Pancreas (tissue), 10 donors: Measurements from ENCODE around the gene CEP164. TPM values are rescaled to one million over a fixed set of nuclear protein-coding genes. Genes with fewer than 3 reads are reported as not detected.

Source experiments
- ATAC-seq, 4 donors: fragments of 200-7000 bp; cut with Tn5 transposase; one replicate each; pipeline versions ENCODE4 v1.8.0 to v1.9.1; 2020; ENCODE audit warnings: mild to moderate bottlenecking in 4 of 4, moderate library complexity in 4 of 4
- DNase-seq, 6 donors: peaks; one replicate each; pipeline ENCODE4 v3.0.0-alpha.2; 2020
- FAIRE-seq: peaks from 2 replicates; lab custom pipeline; 2012; peaks lifted over from hg19 to GRCh38; lab: Jason Lieb, UNC
- H3K27ac ChIP-seq, 4 donors: fragments of 200-600 bp; sonication (generic); 1 replicate in 3 of 4; 2 replicates in 1 of 4; pipeline versions ENCODE4 v1.5.0 to v1.8.0; 2020
- H3K27me3 ChIP-seq, 4 donors: fragments of 200-600 bp; one replicate each; pipeline ENCODE4 v1.8.0; 2021
- H3K36me3 ChIP-seq, 3 donors: fragments of 200-600 bp; sonication (generic) in 1 of 3; one replicate each; pipeline versions ENCODE4 v1.5.0 to v1.8.0; 2020 to 2021
- H3K4me1 ChIP-seq, 3 donors: fragments of 200-600 bp; one replicate each; pipeline ENCODE4 v1.8.0; 2021
- H3K4me3 ChIP-seq, 4 donors: fragments of 200-600 bp; sonication (generic) in 2 of 4; one replicate each; pipeline versions ENCODE4 v1.5.0 to v1.8.0; 2020 to 2021
- H3K9me3 ChIP-seq, 4 donors: fragments of 200-600 bp; one replicate each; pipeline ENCODE4 v1.8.0; 2021
- WGBS, 2 donors: extraction: QIAGEN DNeasy Blood & Tissue Kit; methylation state at CpG; one replicate each; pipeline ENCODE4 v1.1.7; 2013; 5-methylcytosine and 5-hydroxymethylcytosine counted together
- intact Hi-C, 3 donors: fragments of 100-400 bp; cut with DNase I; formaldehyde crosslinking; loops; one replicate each; pipeline versions ENCODE4 v1.11.1 to v1.14.2; 2022
- polyA plus RNA-seq, 2 donors: library from polyadenylated mRNA; stranded (reverse); fragments of 200-250 nt; gene quantifications; one replicate each; pipeline ENCODE4 v1.2.3, GENCODE V29; 2013
- total RNA-seq, 6 donors: library from RNA; stranded (reverse); fragmentation: NEBNext Ultra II Directional in 4 of 6; extraction: Animal tissue kit (Norgen Biotek cat#: 25700) in 4 of 6; gene quantifications; one replicate each; pipeline versions ENCODE4 v1.2.1 to v1.2.4, GENCODE V29; 2021 to 2023
- TF ChIP-seq, protein P1 (sequence below), 4 donors: fragments of 200-600 bp; sonication (generic) in 3 of 4; IDR thresholded peaks; one replicate each; pipeline versions ENCODE4 v1.5.0 to v1.8.0; 2021; ENCODE audit warnings: antibody characterized with exemption in 4 of 4
- donor health status: healthy with polysubstance abuse.
- donor health status: DM: no; HTN: no; CAD: no; lungs with moderate emphysema.
- donor health status: DM: no; HTN: no; CAD: no.
- donor health status: control.
- donor health status: control.
- donor health status: Bipolar disorder and iron deficiency.
- donor health status: DM: yes; HTN: yes; CAD: no.
- donor health status: DM: no; HTN: no; CAD: no.
- donor health status: DM: no; HTN: no; CAD: no.
- donor health status: DM: yes; HTN: yes; CAD: no.

Gene CEP164
- total and polyA plus RNA-seq, 8 donors: 12.9 to 56.3 (median 26.0) TPM

DNA sequence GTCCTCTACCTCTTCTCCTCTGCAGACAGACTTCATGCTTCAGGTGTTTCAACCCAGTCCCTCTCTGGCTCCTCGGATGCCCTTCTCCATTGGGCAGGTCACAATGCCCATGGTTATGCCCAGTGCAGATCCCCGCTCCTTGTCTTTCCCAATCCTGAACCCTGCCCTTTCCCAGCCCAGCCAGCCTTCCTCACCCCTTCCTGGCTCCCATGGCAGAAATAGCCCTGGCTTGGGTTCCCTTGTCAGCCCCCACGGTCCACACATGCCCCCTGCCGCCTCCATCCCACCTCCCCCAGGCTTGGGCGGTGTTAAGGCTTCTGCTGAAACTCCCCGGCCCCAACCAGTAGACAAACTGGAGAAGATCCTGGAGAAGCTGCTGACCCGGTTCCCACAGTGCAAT, 45.8 kb upstream of the CEP164 start:
- Histone ChIP-seq H3K4me1 (peaks cover 0 to 9% (median 9%) of the 10 kb centered on the region in 3 donors), H3K9me3 (no peaks in the 10 kb centered on the region), H3K27ac (no peak overlapping the region), H3K27me3 (no peaks in the 10 kb centered on the region), H3K36me3 (no peaks in the 10 kb centered on the region), H3K4me3 (no peak overlapping the region)
- FAIRE-seq (no peak), ATAC-seq (no peak), DNase-seq (no peak)
- intact Hi-C loops: no loop called here
- TF ChIP-seq, protein P1, sequence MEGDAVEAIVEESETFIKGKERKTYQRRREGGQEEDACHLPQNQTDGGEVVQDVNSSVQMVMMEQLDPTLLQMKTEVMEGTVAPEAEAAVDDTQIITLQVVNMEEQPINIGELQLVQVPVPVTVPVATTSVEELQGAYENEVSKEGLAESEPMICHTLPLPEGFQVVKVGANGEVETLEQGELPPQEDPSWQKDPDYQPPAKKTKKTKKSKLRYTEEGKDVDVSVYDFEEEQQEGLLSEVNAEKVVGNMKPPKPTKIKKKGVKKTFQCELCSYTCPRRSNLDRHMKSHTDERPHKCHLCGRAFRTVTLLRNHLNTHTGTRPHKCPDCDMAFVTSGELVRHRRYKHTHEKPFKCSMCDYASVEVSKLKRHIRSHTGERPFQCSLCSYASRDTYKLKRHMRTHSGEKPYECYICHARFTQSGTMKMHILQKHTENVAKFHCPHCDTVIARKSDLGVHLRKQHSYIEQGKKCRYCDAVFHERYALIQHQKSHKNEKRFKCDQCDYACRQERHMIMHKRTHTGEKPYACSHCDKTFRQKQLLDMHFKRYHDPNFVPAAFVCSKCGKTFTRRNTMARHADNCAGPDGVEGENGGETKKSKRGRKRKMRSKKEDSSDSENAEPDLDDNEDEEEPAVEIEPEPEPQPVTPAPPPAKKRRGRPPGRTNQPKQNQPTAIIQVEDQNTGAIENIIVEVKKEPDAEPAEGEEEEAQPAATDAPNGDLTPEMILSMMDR (IDR thresholded peaks at IDR 0.05): no peak
- WGBS, 2 donors: 93 to 94% methylated on average over 7 of the region's 7 CpGs

DNA sequence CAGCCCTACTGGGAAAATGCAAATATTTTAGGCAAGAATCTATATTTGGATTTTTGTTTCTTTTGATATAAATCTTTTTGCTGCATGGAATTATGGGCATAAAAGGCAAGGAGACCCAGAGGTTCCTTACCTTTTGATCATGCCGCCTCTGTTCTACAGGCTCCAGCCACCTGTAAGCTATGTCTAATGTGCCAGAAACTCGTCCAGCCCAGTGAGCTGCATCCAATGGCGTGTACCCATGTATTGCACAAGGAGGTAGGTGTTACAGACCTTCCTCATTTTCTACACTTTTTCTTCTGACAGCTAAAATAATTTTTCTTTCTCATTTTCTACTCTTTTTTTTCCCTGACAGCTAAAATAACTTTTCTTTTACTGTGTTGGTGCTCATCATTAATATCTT, 44.7 kb upstream of the CEP164 start:
- ATAC-seq (peak; percentile 75 to 87 (median 82)), DNase-seq (peak in 4 of 6 donors; percentile 54 to 69 (median 60)), FAIRE-seq (no peak)
- H3K27ac ChIP-seq: peak overlapping the region in 1 of 4 donors; percentile 13
- no peaks in the 10 kb centered on the region for H3K9me3 ChIP-seq
- no peaks in the 10 kb centered on the region for H3K36me3 ChIP-seq
- no peaks in the 10 kb centered on the region for H3K27me3 ChIP-seq
- no peak overlapping the region for H3K4me3 ChIP-seq
- TF ChIP-seq, protein P1 (IDR thresholded peaks at IDR 0.05): no peak
- intact Hi-C loops: no loop called here
- peaks cover 0 to 14% (median 9%) of the 10 kb centered on the region in 3 donors for H3K4me1 ChIP-seq
- 48 to 55% methylated on average over 3 of the region's 3 CpGs for WGBS, 2 donors

GRCh38 chr11:117284053-117284452, 43.6 kb upstream of the CEP164 start:
- ATAC-seq (no peak), FAIRE-seq (no peak), DNase-seq (no peak)
- no peak overlapping the region for H3K27ac ChIP-seq
- no peak overlapping the region for H3K4me3 ChIP-seq
- no peaks in the 10 kb centered on the region for H3K9me3 ChIP-seq
- 58 to 67% methylated on average over 2 of the region's 2 CpGs for WGBS, 2 donors
- intact Hi-C loops: no loop called here
- no peaks in the 10 kb centered on the region for H3K27me3 ChIP-seq
- TF ChIP-seq, protein P1 (IDR thresholded peaks at IDR 0.05): no peak
- peaks cover 0 to 2% (median under 1%) of the 10 kb centered on the region in 3 donors for H3K36me3 ChIP-seq
- peaks cover 7 to 19% (median 9%) of the 10 kb centered on the region in 3 donors for H3K4me1 ChIP-seq

GRCh38 chr11:117286588-117286987, 41.1 kb upstream of the CEP164 start:
- peak overlapping the region in 1 of 4 donors; percentile 5 for H3K27ac ChIP-seq
- no peak overlapping the region for H3K4me3 ChIP-seq
- H3K36me3 ChIP-seq: peaks cover 0 to 9% (median 6%) of the 10 kb centered on the region in 3 donors
- no peak for ATAC-seq
- TF ChIP-seq, protein P1 (IDR thresholded peaks at IDR 0.05): no peak
- no peaks in the 10 kb centered on the region for H3K9me3 ChIP-seq
- DNase-seq: no peak
- no peak for FAIRE-seq
- 36 to 39% methylated on average over 2 of the region's 2 CpGs for WGBS, 2 donors
- peaks cover 15 to 34% (median 23%) of the 10 kb centered on the region in 3 donors for H3K4me1 ChIP-seq
- no peaks in the 10 kb centered on the region for H3K27me3 ChIP-seq
- intact Hi-C loops: no loop called here

GRCh38 chr11:117287668-117288067, 40.0 kb upstream of the CEP164 start:
- Histone ChIP-seq H3K27me3 (no peaks in the 10 kb centered on the region), H3K4me1 (peaks cover 15 to 32% (median 26%) of the 10 kb centered on the region in 3 donors), H3K4me3 (no peak overlapping the region), H3K27ac (no peak overlapping the region), H3K9me3 (no peaks in the 10 kb centered on the region), H3K36me3 (peaks cover 0 to 9% (median 6%) of the 10 kb centered on the region in 3 donors)
- intact Hi-C loops: no loop called here
- WGBS, 2 donors: 39 to 49% methylated on average over 3 of the region's 3 CpGs
- no peak for FAIRE-seq
- TF ChIP-seq, protein P1 (IDR thresholded peaks at IDR 0.05): no peak
- no peak for ATAC-seq
- DNase-seq: no peak
